GM12872 (cell line): ENCODE data around the gene DPF3.

Experiments
- TF ChIP-seq, protein P1 (sequence below): IDR thresholded peaks from 3 replicates; pipeline ENCODE4 v1.5.1; 2011; ENCODE audit warnings: low read depth, mild to moderate bottlenecking, low read length, moderate library complexity; ENCODE audit not compliant: insufficient read depth

The DPF3 gene

DNA sequence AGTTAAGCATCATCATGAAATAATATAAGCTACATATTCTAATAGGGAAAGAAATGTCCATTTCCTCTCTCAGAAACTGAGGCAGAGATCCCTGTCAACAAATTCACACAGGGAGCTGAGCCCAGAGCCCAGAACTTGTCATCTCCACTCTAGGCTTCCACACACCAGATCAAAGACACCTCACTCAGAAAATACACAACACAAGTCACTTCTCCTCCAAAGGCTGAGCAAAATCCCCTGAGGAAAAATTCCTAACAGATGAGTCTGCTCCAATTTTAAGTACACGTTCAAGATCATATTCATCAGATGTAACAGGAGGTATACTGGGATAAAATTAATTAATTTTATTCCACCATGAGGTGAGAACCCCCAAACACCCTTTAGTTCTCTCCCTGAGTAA lies 227.3 kb downstream of the DPF3 start:
- TF ChIP-seq, protein P1, sequence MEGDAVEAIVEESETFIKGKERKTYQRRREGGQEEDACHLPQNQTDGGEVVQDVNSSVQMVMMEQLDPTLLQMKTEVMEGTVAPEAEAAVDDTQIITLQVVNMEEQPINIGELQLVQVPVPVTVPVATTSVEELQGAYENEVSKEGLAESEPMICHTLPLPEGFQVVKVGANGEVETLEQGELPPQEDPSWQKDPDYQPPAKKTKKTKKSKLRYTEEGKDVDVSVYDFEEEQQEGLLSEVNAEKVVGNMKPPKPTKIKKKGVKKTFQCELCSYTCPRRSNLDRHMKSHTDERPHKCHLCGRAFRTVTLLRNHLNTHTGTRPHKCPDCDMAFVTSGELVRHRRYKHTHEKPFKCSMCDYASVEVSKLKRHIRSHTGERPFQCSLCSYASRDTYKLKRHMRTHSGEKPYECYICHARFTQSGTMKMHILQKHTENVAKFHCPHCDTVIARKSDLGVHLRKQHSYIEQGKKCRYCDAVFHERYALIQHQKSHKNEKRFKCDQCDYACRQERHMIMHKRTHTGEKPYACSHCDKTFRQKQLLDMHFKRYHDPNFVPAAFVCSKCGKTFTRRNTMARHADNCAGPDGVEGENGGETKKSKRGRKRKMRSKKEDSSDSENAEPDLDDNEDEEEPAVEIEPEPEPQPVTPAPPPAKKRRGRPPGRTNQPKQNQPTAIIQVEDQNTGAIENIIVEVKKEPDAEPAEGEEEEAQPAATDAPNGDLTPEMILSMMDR = no peak

DNA sequence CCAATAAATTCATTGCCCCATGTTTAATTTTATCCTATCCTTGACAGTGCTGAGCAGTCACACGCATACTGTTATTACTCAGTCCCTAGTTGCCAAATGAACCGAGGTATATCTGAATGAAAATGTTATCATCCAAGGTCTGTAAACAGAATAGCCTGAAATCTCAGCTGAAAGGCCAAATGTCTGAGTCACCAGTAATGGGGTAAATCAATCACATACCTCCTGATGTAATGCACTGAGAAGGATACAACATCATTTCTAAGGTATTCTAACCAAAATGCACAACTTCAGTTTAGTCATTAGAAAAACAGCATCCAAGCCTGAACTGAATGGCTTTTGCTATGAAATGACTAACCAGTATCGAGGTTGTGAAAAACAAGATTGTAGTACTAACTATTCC lies 228.6 kb downstream of the DPF3 start:
- TF ChIP-seq, protein P1 = no peak

DNA sequence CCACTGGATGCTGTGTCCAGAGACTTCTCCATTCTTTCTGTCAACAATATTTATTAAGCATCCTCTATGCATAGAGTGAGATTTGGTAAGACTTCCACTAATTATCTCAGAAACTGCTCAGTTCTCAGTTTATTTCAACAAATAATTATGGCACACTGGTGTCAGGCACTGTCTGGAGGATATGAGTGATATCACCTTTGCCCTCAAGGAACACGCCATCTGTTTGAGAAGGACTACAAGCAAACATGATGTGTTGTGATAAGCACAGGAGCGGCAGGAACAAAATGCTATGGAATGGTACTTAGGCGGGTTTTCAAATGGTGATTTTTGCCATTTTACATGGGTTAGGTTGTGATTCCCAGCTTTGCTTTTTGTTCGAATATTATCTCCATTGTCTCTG lies 229.2 kb downstream of the DPF3 start:
- TF ChIP-seq, protein P1 = no peak

DNA sequence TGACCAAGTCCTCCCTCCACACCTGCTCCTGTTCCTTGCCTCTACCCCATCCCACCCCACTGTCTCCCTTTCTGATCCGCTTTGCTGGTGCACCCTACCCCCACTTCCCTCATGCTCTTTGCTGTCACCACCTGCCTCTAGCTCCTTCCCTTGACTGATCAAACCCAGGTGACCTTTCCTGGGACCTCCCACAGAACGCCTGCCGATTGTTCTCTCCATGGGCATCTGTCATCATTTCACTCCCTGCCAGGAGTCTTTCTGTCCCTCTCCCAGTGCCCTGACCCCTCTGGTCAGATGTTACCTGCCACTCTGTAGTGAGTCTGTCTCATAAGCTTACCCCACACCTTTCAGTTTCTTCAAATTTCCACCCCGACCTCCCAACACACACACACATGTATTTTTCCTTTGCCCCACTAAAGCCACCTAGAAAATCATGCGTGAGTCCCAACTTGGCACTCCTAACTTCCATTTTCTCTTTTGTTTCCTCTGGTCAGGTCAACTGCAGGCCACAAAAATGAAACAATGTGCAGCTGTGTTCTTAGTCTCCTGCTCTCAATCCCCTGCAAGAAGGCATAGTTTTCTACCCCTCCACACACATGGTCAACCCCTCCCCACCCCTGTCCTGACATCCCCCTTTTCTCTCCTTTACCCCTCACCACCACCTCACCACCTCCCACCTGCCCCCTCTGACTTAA lies 229.8 kb downstream of the DPF3 start:
- TF ChIP-seq, protein P1 = no peak

DNA sequence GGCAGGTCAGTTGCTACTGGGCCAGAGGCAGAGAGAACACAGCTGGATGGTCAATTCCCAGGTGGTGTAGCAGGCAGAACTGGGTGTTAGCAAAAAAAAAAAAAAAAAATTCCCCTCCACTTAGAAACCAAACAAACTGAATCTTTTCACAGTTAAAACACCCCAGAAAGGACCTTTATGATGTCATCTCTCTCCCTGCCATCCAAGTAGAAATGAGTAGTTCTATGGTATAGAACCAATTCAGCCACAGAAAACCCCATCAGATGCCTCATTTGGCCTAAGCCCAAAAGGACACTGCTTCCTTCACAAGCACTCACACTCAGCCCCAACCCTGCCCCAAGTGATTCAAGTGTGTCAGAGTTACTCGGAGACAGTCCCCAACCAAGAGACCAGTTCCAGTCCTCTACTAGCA lies 230.8 kb downstream of the DPF3 start:
- TF ChIP-seq, protein P1 = no peak

DNA sequence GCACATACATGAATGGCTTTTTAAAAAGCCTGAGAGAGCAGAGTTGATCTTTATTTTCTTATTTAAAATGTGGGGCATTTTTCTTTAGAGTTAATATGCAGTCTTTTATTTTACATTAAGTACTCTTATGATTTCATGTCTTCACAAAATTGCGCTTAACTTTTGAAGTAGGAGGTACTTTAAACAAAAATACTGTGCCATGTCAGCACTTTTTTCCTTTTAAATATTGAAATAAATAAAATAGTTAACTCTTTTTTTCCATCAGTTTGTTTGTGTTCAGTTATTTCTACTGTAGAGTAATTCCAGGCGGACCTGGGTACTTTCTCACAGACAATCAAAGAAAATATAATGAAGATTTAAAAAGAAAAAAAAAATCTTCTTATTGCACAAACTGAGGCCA lies 231.7 kb downstream of the DPF3 start:
- TF ChIP-seq, protein P1 = no peak

DNA sequence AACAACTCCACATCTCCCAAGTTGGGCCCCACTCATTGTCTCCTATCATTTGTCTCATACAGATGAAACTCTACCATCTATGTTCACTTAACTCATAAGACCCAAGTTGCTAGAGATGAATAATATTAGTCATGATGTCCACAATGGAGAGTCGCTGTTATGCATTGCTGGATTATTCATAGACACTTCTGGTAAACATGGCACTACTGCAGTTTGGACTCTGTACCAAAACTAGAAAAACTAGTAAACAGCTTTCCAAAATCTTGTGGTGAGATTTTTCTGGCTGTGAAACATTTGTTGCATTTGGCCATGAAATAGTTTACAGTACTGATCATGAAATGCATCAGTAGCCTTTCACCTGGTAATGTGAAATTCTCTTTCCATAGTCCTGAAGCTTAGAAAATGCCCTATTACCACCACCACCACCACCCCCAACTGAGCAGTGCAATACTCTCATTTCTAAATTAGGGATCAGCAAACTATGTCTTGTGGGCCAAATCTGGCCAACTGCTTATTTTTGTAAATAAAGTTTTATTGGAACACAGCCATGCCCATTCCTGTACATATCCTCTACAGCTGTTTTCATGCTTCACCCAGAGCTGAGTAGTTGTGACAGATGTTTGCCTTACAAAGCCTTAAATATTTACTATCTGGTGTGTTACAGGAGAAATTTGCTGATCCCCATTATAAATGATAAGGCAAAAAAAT lies 236.5 kb downstream of the DPF3 start:
- TF ChIP-seq, protein P1 = no peak
